HG03354 (cell line): ENCODE results near the gene COL4A2.

Experiments used
- ATAC-seq: cut with Tn5 transposase; IDR thresholded peaks from one replicate; pipeline ENCODE4 v1.9.1; 2021; ENCODE audit warnings: mild to moderate bottlenecking; ENCODE audit not compliant: unreplicated experiment, poor library complexity, severe bottlenecking

Gene COL4A2

GRCh38 chr13:110348309-110349105 lies 41.4 kb downstream of the COL4A2 start:
- no peak for ATAC-seq

- ATAC-seq: no peak
These were observed 42.2 kb downstream of the COL4A2 start for GRCh38 chr13:110349239-110349638.

- no peak for ATAC-seq
These were observed 43.0 kb downstream of the COL4A2 start for GRCh38 chr13:110350049-110350448.

GRCh38 chr13:110350509-110350908 lies 43.4 kb downstream of the COL4A2 start:
- no peak for ATAC-seq

- ATAC-seq: no peak
These were observed 44.7 kb downstream of the COL4A2 start for GRCh38 chr13:110351636-110352420.

- no peak for ATAC-seq
These were observed 45.7 kb downstream of the COL4A2 start for GRCh38 chr13:110352735-110353134.

- no peak for ATAC-seq
These were observed 46.4 kb downstream of the COL4A2 start for GRCh38 chr13:110353339-110353977.

GRCh38 chr13:110354123-110354627 lies 47.1 kb downstream of the COL4A2 start:
- ATAC-seq: no peak

GRCh38 chr13:110354715-110355473 lies 47.8 kb downstream of the COL4A2 start:
- ATAC-seq: no peak

GRCh38 chr13:110356362-110356761 lies 49.3 kb downstream of the COL4A2 start:
- ATAC-seq: no peak

GRCh38 chr13:110358381-110358780 lies 51.3 kb downstream of the COL4A2 start:
- no peak for ATAC-seq

- ATAC-seq: no peak
These were observed 52.8 kb downstream of the COL4A2 start for GRCh38 chr13:110359840-110360301.

GRCh38 chr13:110360598-110360997 lies 53.5 kb downstream of the COL4A2 start:
- no peak for ATAC-seq

GRCh38 chr13:110361365-110361911 lies 54.4 kb downstream of the COL4A2 start:
- ATAC-seq: no peak

GRCh38 chr13:110363010-110363409 lies 55.9 kb downstream of the COL4A2 start:
- no peak for ATAC-seq

- no peak for ATAC-seq
These were observed 57.0 kb downstream of the COL4A2 start for GRCh38 chr13:110364081-110364480.

- ATAC-seq: no peak
These were observed 58.8 kb downstream of the COL4A2 start for GRCh38 chr13:110365876-110366275.

GRCh38 chr13:110366733-110367132 lies 59.6 kb downstream of the COL4A2 start:
- ATAC-seq: no peak

GRCh38 chr13:110367620-110368019 lies 60.5 kb downstream of the COL4A2 start:
- ATAC-seq: no peak
